ENCODE data around the gene PLXNA2.

Gene PLXNA2

DNA sequence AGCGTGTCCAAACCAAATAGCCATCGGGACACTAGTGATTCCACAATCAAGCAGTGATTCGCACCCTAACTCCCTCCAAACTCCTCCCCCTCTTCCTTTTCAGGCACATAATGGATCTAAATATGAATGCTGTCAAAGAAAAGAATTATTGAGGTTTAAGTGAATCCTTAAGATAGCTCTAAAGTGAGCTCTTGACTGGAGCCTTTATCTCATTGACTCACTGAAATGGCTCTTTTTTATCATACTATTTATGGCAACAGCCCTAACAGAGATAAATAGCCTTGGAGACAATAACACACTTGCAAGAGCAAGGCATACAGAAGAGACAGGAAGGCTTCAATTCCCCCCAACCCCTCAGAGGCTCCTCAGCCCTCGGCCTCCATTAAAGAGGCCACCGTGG is 143.3 kb downstream of the PLXNA2 start:
- TF ChIP-seq, protein P1, sequence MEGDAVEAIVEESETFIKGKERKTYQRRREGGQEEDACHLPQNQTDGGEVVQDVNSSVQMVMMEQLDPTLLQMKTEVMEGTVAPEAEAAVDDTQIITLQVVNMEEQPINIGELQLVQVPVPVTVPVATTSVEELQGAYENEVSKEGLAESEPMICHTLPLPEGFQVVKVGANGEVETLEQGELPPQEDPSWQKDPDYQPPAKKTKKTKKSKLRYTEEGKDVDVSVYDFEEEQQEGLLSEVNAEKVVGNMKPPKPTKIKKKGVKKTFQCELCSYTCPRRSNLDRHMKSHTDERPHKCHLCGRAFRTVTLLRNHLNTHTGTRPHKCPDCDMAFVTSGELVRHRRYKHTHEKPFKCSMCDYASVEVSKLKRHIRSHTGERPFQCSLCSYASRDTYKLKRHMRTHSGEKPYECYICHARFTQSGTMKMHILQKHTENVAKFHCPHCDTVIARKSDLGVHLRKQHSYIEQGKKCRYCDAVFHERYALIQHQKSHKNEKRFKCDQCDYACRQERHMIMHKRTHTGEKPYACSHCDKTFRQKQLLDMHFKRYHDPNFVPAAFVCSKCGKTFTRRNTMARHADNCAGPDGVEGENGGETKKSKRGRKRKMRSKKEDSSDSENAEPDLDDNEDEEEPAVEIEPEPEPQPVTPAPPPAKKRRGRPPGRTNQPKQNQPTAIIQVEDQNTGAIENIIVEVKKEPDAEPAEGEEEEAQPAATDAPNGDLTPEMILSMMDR (IDR thresholded peaks at IDR 0.05; ENCODE audit: insufficient read depth, low read length, missing control alignments): no peak
- DNase-seq (ENCODE audit: low read depth, low spot score): no peak
- POLR2A ChIA-PET: no interaction called here
- no peak overlapping the region for H3K4me3 ChIP-seq (ENCODE audit: low read depth, low read length)
- CTCF ChIA-PET: interaction anchor here (1.1 to 6.2 kb wide), 9 partner anchors 9 to 216 kb away, joined by 3 to 69 read pairs (median 4); no protein-coding TSS in a partner anchor

DNA sequence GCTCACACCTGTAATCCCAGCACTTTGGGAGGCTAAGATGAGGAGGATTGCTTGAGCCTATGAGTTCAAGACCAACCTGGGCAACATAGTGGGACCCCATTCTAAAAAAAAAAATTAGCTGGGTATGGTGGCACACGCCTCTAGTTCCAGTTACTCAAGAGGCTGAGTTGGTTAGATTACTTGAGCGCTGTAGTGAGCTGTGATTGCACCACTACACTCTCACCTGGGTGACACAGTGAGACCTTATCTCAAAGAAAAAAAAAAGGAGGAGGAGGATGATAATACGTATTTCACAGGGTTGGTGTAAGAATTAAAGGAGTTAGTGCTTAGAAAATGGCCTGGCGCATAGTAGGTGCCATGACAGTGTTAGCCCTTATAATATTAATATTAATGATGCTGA is 144.1 kb downstream of the PLXNA2 start:
- ChIA-PET POLR2A (no interaction called here), CTCF (interaction anchor here (1.3 to 6.2 kb wide), 5 partner anchors 8 to 145 kb away, joined by 3 to 69 read pairs (median 4); no protein-coding TSS in a partner anchor)
- H3K4me3 ChIP-seq (ENCODE audit: low read depth, low read length): no peak overlapping the region
- no peak for DNase-seq (ENCODE audit: low read depth, low spot score)
- TF ChIP-seq, protein P1 (IDR thresholded peaks at IDR 0.05; ENCODE audit: insufficient read depth, low read length, missing control alignments): no peak

DNA sequence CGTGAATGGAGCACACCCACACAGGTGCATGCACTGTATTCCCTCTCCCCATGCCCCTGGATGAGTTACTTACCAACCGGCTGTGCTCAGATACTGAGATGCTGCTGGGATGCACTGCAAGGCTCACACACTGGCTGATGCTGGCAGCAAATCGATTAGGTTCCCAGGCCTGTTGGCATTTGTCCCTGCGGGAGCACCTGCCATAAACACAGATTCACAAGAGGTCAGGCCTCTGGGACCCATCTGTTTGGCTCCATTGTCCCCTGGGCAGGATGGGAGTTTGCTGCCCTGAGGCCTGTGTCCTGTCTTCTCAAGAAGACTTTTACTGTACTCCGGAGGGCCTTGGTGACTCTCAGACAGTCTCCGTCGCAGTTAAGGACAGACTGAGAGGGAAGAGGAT is 145.4 kb downstream of the PLXNA2 start:
- no peak for DNase-seq (ENCODE audit: low read depth, low spot score)
- TF ChIP-seq, protein P1 (IDR thresholded peaks at IDR 0.05; ENCODE audit: insufficient read depth, low read length, missing control alignments): no peak
- ChIA-PET POLR2A (no interaction called here), CTCF (no interaction called here)
- no peak overlapping the region for H3K4me3 ChIP-seq (ENCODE audit: low read depth, low read length)

DNA sequence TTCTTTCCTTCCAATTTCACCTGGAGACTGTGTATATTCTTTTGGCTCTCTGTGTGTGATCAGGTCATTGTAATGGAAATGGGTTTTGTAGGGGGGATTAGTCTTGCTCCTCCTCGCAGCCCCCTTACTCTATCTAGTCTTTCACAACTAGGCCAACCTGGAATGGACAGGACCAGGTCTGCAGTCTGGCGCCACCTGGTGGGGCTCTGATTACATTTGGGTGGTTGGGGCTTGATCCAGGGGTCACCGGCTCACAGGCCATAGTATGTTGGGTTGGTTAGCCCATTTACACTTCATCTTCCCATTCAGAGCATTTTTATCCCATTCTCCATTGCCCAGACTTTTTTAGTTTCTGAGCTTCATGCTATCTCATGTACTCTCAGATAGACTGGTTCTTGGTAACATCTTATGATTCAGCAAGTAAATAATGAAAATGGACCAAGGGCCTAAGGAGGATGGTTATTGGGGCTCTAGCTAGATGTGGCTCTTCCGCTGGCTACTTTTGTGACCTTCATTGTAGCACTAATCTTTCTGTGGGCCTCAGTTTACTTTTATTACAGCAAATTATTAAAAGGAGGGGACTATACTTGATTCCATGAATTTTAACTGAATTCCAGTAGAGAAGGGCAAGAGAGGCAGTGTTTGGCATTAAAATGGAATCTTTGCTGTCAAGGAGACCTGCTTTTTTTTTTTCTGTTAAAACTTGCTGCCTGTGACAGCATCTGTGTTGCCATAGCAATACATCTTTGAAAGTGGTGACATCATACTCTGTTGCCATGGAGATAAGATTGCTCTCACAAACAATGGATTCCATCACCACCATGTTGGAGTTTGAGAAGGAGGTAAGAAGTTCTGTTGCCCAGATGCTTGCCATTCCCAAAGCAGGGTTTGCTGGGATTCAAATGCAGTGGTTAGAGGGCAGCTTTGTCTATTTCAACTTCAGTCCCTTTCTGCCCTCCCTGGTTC is 150.1 kb downstream of the PLXNA2 start:
- POLR2A ChIA-PET: no interaction called here
- no peak overlapping the region for H3K4me3 ChIP-seq (ENCODE audit: low read depth, low read length)
- CTCF ChIA-PET: interaction anchor here (0.6 to 10.9 kb wide), 38 partner anchors 9 to 209 kb away, joined by 3 to 276 read pairs (median 4); partner anchors contain the start of gene PLXNA2
- TF ChIP-seq, protein P1 (IDR thresholded peaks at IDR 0.05; ENCODE audit: insufficient read depth, low read length, missing control alignments): peak; percentile 77
- DNase-seq (ENCODE audit: low read depth, low spot score): no peak

DNA sequence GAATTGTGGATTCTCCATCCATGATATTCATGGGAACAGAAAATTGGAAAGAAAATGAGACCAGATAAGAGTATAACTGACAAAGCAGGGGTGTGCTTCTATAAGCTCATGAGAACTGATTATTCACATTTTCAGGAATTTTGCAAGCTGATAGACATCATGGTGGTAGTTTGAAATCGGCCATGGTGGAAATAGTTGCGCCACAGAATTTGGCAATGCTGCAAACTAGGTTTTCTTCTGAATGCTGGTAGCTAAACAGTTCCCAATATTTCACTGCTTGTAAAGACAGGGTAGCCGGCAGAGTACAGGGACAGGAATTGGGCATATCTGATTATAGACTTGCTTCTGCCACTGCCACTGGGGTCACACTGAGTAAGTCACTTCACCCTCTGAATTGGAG is 151.1 kb downstream of the PLXNA2 start:
- no peak for DNase-seq (ENCODE audit: low read depth, low spot score)
- CTCF ChIA-PET: interaction anchor here (0.8 to 10.9 kb wide), 22 partner anchors 9 to 208 kb away, joined by 3 to 276 read pairs (median 7); partner anchors contain the start of gene PLXNA2
- TF ChIP-seq, protein P1 (IDR thresholded peaks at IDR 0.05; ENCODE audit: insufficient read depth, low read length, missing control alignments): no peak
- POLR2A ChIA-PET: no interaction called here
- no peak overlapping the region for H3K4me3 ChIP-seq (ENCODE audit: low read depth, low read length)
